NCI-H510A treated with DMSO at 0.1 percent for 48 hours (cell line): ENCODE results near the gene IL27RA.
"Not testable (repeated sequence)": the region's sequence is repeated elsewhere in the genome, so short reads cannot be mapped to it uniquely, and the experiment has no call there.

Experiments
- DNase-seq: peaks from one replicate; lab custom pipeline; 2025; lab: John Stamatoyannopoulos, UW

The IL27RA gene

GRCh38 chr19:14030997-14031718 is 404 bp upstream of the IL27RA start:
- no peak for DNase-seq

DNA sequence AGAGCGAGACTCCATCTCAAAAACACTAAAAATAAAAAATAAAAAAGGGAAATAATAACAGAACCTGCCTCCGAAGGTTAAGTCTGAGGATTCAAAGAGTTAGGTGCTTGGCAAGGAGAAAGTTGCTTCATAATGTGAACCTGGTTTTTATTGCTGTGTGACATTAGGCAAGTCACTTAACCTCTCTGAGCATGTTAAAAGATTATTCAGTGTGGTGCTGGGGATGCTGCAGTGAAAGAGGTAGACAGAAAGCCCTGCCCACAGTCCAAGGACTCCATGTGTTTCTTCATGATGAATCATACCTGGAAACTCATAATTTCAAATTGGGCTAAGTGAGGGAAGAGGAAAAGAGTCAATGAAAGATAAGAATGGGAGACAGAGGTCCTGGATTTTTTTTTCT is 2.4 kb downstream of the IL27RA start:
- DNase-seq = no peak

DNA sequence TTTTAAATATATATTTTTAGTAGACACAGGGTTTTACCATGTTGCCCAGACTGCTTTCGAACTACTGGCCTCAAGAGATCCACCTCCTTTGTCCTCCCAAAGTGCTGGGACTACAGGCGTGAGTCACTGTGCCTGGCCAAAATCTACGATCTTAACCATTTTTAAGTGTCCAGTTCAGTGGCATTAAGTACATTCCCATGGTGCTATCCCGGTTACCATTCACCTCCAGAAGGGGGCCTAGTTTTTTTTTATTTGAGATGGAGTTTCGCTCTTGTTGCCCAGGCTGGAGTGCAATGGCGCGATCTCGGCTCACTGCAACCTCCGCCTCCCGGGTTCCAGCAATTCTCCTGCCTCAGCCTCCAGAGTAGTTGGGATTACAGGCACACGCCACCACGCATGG is 3.6 kb downstream of the IL27RA start:
- not testable (repeated sequence) for DNase-seq

GRCh38 chr19:14035706-14036105 is 4.1 kb downstream of the IL27RA start:
- DNase-seq = no peak

GRCh38 chr19:14039181-14039580 is 7.6 kb downstream of the IL27RA start:
- no peak for DNase-seq

DNA sequence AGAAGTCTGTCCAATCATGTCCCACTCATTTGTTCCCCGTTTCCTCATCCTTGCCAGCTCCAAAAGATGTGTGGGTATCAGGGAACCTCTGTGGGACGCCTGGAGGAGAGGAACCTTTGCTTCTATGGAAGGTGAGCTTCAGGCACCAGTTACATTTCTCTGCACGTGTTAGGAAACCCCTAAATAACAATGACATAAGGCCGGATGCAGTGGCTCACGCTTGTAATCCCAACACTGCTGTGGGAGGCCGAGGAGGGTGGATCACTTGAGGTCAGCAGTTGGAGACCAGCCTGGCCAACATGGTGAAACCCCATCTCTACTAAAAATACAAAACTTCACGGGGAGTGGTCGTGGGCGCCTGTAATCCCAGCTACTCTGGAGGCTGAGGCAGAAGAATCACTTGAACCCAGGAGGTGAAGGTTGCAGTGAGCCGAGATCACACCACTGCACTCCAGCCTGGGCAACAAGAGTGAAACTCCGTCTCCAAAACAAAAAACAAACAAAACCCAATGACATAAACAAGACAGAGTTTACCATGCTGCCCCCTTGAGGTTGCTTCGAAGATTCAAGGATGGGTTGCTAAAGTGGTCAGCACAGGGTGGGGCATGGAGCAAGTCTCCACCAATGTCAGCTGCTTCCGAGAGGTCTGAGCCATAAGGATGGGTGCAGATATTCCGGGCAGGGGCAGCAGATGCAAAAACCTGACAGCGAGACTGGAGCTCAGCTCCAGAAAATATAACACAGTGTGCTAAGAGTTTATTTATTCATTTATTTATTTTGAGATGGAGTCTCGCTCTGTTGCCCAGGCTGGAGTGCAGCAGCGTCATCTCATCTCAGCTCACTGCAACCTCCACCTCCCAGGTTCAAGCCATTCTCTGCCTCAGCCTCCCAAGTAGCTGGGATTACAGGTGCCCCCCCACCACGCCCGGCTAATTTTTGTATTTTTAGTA is 11.4 kb downstream of the IL27RA start:
- DNase-seq = peak; percentile 48

- not testable (repeated sequence) for DNase-seq
Observed at GRCh38 chr19:14047866-14048265, 16.3 kb downstream of the IL27RA start.

- peak; percentile 12 for DNase-seq
Observed at GRCh38 chr19:14048443-14049153, 17.0 kb downstream of the IL27RA start.

GRCh38 chr19:14050512-14050911 is 18.9 kb downstream of the IL27RA start:
- DNase-seq = no peak

- not testable (repeated sequence) for DNase-seq
Observed at GRCh38 chr19:14050961-14051360, 19.4 kb downstream of the IL27RA start.

DNA sequence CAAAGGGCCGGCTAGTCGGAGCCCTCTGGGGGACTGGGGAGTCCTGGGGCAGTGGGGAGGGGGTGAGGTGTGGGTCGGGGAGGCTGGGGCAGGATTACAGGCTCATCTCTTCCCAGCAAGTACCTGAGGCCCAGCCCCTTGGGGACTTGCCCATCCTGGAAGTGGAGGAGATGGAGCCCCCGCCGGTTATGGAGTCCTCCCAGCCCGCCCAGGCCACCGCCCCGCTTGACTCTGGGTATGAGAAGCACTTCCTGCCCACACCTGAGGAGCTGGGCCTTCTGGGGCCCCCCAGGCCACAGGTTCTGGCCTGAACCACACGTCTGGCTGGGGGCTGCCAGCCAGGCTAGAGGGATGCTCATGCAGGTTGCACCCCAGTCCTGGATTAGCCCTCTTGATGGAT is 20.4 kb downstream of the IL27RA start:
- no peak for DNase-seq

DNA sequence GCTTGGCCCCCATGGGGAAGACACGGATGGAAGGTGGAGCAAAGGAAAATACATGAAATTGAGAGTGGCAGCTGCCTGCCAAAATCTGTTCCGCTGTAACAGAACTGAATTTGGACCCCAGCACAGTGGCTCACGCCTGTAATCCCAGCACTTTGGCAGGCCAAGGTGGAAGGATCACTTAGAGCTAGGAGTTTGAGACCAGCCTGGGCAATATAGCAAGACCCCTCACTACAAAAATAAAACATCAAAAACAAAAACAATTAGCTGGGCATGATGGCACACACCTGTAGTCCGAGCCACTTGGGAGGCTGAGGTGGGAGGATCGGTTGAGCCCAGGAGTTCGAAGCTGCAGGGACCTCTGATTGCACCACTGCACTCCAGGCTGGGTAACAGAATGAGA is 20.9 kb downstream of the IL27RA start:
- no peak for DNase-seq

GRCh38 chr19:14053032-14053431 is 21.5 kb downstream of the IL27RA start:
- no peak for DNase-seq

- no peak for DNase-seq
Observed at GRCh38 chr19:14053500-14053899, 21.9 kb downstream of the IL27RA start.

DNA sequence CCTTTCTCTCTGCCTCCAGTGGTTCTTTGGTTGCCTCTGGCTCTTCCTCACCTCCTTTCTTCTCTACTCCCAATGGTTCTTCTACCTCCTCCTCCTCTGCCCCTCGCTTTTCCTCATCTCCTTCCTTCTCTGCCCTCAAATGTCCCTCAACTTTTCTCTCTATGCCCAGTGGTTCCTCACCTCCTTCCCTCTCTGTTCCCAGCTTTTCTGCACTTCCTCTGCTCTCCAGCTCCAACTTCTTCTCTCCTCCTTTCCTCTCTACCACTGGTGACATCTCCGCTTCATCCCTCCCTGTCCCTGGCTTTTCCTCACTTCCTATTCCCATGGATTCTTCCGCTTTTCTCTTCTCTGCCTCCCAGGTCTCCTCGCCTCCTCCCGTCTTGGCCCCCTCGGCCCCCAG is 22.5 kb downstream of the IL27RA start:
- DNase-seq = no peak

DNA sequence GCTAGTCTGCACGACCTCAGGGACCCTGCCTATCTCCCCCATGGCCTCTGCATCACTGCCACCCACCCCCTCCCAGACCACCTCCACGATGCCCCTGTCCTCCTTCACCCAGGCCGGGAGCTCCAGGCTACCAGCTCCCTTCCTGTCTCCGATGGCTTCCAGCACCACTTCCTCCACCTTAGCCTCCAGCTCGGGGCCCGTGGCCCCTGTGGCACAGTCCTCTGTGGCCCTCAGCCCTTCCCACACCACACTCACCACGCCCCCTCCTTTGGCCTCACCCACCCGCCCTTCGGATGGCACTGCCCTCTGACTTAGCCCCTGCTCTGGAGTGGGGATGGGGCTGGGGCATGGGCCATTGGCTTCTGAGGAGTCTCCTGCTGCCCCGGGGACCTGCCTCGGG is 23.2 kb downstream of the IL27RA start:
- no peak for DNase-seq

DNA sequence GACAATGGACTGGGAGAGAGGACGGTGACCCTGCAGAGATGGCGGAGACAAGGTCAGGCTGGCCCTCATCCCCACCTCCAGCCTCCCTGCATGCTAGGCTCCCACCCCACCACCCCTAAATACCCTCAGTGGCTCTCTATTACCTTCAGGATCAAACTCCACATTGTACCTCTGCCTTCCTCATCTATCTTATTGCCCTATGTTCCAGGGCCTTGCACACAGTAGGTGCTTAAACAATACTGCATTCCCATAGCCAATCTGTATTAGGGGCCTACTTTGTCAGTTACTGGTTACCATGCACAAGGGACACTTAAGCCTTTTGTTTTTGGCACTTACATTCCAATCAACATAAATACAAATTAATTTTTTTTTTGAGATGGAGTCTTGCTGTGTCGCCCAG is 23.8 kb downstream of the IL27RA start:
- DNase-seq = no peak

DNA sequence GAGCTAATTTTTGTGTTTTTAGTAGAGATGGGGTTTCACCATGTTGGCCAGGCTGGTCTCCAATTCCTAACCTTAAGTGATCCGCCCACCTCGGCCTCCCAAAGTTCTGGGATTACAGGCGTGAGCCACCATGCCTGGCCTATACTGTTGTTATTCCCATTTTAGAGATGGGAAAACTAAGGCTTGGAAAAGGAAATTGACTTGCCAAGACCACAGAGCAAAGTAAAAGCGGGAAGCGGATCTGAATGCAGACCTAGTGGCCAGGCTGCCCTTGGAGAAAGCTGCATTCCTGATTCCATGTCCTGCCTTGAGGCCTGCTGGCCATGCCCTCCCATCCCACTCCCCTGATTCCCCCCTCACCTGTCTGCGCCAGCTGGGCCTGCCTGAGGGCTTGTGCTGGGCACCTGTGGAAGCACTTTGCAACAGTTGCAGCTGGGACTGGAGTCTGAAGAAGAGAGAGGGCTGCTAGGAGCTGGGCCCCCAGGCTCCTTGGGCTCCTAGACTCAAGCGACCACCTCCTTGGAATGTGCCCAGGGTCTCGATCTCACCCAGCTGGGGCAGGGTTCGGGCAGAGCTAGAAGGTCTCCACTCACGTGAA is 24.6 kb downstream of the IL27RA start:
- no peak for DNase-seq

GRCh38 chr19:14056741-14057356 is 25.3 kb downstream of the IL27RA start:
- no peak for DNase-seq

GRCh38 chr19:14058182-14059092 is 26.9 kb downstream of the IL27RA start:
- DNase-seq = no peak

GRCh38 chr19:14059093-14059480 is 27.5 kb downstream of the IL27RA start:
- no peak for DNase-seq
